ENCODE results near the gene ZNF606.
"Not testable (repeated sequence)": the region's sequence is repeated elsewhere in the genome, so short reads cannot be mapped to it uniquely, and the experiment has no call there.

ZNF606 gene

DNA sequence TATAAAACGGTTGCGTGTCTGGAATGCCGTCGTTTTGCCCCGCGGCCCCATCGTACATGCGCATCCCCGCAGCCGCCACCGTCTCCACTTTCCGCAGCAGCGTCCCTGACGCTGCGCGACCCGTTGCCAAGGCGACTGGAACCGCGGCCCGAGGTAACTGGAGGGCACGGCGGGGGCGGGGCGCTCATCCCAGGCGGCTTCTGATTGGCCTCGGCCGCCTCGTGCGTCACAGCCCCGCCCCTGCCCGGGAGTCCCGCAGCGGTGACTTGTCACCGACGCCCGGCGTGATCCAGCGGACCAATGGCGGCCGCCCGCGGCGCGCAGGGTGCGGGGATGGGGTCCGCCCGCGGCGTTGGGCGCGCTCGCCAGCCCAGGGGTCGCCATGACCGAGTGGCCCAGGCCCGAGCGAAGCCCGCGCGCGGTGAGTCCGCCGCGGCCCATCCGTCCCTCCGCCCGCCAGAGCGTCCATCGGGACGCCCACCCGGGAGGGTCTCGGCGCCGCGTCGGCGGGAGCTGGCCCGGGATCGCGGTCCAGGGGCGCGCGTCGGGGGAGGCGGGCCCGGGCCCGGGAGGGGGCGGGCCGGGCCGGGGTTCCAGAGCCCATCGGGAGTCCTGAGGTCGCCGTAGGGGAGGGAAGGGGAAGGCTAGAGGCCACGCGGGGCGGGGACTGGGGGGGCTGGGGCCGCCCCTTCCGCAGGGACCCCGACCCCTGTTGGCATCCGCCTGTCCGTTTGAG, 31.3 kb upstream of the ZNF606 start, which contains the start of gene ZSCAN1:
Gene ZSCAN1 (plus strand): TSS at position 285 of the 736 bp plus-strand sequence. CDS start 3,812 bp downstream, outside the sequence.
- H3K9me3 Mint-ChIP-seq = peaks cover 25% of the 10 kb centered on the region
- H3K4me1 Mint-ChIP-seq (ENCODE audit: low read depth) = peaks cover 4% of the 10 kb centered on the region
- no peak within 1 kb of the TSS for H3K4me3 Mint-ChIP-seq
- no peak within 1 kb of the TSS for H3K27ac Mint-ChIP-seq
- peaks cover 16% of the 10 kb centered on the region for H3K36me3 Mint-ChIP-seq (ENCODE audit: low read depth)
- H3K27me3 Mint-ChIP-seq = peaks cover 29% of the 10 kb centered on the region

DNA sequence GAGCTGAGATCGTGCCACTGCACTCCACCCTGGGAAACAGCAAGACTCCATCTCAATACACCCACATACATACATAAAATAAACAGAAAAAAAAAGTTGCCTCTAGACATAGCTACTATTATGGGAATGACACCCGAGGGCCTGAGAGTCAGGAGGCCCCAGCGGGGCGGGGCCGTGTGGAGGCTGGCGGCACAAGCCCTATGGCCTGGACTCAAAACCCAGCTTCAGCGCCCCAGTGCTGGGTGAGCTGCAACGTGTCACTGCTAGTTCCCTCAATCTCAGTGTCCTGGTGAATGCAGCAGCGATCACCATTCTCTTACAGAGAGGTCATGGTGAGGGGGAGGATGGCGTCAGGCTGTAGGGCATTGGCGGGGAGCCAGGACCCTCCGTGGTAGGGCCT, 22.0 kb upstream of the ZNF606 start:
- no peaks in the 10 kb centered on the region for H3K27me3 Mint-ChIP-seq
- H3K4me1 Mint-ChIP-seq (ENCODE audit: low read depth) = no peaks in the 10 kb centered on the region
- peaks cover 19% of the 10 kb centered on the region for H3K9me3 Mint-ChIP-seq
- peaks cover 11% of the 10 kb centered on the region for H3K36me3 Mint-ChIP-seq (ENCODE audit: low read depth)
- H3K4me3 Mint-ChIP-seq = no peak overlapping the region
- H3K27ac Mint-ChIP-seq = no peak overlapping the region

DNA sequence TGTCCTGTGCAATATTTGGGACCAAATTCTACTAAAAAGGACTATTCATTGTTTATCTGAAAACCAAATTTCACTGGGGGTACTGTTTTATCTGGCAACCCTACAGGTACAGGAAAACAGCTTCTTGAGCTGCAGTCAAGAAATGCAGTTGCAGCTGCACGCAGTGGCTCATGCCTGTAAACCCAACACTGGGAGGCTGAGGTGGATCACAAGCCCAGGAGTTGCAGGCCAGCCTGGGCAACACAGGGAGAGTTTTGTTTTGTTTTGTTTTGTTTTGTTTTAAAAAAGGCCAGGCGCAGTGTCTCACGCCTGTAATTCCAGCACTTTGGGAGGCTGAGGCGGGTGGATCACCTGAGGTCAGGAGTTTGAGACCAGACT, 19.7 kb upstream of the ZNF606 start:
- Mint-ChIP-seq H3K27ac (no peak overlapping the region), H3K27me3 (no peaks in the 10 kb centered on the region), H3K4me3 (no peak overlapping the region), H3K36me3 (ENCODE audit: low read depth) (peaks cover 7% of the 10 kb centered on the region), H3K4me1 (ENCODE audit: low read depth) (no peaks in the 10 kb centered on the region), H3K9me3 (peaks cover 11% of the 10 kb centered on the region)

DNA sequence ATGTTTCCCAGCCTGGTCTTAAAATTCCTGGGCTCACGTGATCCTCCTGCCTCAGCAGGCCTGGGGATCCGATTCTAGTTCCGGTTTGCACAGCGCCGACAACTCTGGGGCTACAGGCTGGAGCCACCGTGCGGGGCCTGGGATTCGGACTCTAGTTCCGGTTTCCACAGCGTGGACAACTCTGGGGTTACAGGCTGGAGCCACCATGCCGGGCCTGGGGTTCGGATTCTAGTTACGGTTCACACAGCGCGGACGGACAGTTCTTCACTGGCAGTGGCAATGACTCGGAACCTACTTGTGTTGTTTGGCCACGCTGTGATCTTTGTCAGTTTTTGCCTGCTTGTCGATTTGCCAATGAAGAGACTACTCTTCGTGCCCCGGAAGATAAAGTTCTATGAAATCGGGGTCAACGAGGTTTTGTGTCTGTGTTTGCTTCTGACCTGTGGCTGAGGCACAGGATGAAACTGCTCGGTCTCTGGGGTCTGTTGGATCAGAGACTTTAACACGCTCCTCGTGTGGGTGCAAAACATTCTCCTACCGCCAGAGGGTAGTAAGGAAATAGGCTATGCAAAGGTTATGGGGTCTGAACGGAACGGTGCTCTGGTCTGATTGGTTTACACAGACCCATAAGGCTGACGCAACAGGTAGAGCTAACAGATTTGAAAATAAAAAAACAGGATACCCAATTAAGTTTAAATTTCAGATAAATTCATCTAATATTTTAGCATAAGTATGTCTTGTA, 19.1 kb upstream of the ZNF606 start:
- H3K36me3 Mint-ChIP-seq (ENCODE audit: low read depth) = peaks cover 7% of the 10 kb centered on the region

DNA sequence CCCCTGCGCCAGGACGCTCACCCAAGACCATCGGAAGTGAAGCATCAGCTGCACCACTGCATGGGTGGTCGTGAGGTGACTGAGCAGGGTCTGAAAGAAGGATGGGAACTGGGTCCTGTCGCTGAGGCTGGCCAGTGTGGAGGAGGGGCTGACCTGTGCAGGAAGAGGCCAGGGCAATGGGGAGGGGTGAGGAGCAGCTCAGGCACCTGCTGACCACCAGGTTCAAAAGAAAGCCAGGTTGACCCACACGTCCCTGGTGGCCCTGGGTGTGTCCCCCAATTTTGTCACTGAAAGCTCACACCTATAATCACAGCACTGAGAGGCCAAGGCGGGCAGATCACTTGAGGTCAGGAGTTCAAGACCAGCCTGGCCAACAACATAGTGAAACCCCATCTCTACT, 17.5 kb upstream of the ZNF606 start:
- H3K9me3 Mint-ChIP-seq = peaks cover 11% of the 10 kb centered on the region
- peaks cover 7% of the 10 kb centered on the region for H3K36me3 Mint-ChIP-seq (ENCODE audit: low read depth)
- H3K27me3 Mint-ChIP-seq = no peaks in the 10 kb centered on the region
- H3K4me3 Mint-ChIP-seq = no peak overlapping the region
- no peaks in the 10 kb centered on the region for H3K4me1 Mint-ChIP-seq (ENCODE audit: low read depth)
- no peak overlapping the region for H3K27ac Mint-ChIP-seq

More for the DNA sequence above, 19.1 kb upstream of the ZNF606 start:
- Mint-ChIP-seq H3K27ac (no peak overlapping the region), H3K9me3 (peaks cover 11% of the 10 kb centered on the region), H3K4me3 (no peak overlapping the region), H3K4me1 (ENCODE audit: low read depth) (no peaks in the 10 kb centered on the region), H3K27me3 (no peaks in the 10 kb centered on the region)

DNA sequence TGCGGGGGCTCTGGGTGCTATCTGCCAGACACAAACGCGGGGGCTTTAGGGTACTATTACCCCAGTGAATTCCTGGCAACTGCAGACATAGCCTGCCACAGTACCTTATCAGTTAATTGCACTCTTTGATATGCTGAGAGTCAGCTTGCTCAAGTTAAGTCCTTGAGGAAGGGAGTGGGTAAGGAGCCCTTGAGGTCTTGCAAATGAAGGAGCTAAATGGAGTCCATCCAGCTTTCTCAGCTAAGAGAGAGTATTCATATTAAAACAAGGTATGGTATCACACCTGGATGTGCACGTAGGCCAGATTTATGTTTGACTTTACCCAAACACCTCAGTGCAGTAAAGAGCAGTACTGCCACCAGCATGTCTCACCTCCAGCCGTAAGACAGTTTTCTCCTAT, 11.5 kb upstream of the ZNF606 start:
- peaks cover 4% of the 10 kb centered on the region for H3K27me3 Mint-ChIP-seq
- no peaks in the 10 kb centered on the region for H3K4me1 Mint-ChIP-seq (ENCODE audit: low read depth)
- peaks cover 19% of the 10 kb centered on the region for H3K36me3 Mint-ChIP-seq (ENCODE audit: low read depth)
- H3K9me3 Mint-ChIP-seq = peaks cover 27% of the 10 kb centered on the region
- H3K27ac Mint-ChIP-seq = no peak overlapping the region
- no peak overlapping the region for H3K4me3 Mint-ChIP-seq

DNA sequence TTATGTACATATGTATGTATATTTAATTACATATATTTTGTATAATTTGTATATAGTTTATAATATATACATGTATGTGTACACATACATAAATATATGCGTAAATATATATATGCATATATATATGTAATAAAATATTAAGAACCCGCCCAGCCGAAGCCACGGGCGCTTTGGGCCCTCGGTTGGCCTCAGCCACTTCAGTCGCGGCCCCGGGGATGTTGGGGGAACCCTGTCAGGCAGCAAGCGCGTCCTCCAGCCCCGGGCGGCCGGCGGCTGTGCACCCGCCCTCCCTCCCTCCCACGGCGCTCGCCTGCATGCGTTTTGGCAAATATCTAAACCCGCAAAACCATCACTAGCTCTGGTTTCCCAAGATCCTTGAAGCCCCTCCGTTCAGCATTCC, 7.9 kb upstream of the ZNF606 start:
- peaks cover 6% of the 10 kb centered on the region for H3K27me3 Mint-ChIP-seq
- no peak overlapping the region for H3K4me3 Mint-ChIP-seq
- peaks cover 44% of the 10 kb centered on the region for H3K9me3 Mint-ChIP-seq
- H3K36me3 Mint-ChIP-seq (ENCODE audit: low read depth) = peaks cover 49% of the 10 kb centered on the region
- H3K27ac Mint-ChIP-seq = no peak overlapping the region
- no peaks in the 10 kb centered on the region for H3K4me1 Mint-ChIP-seq (ENCODE audit: low read depth)

DNA sequence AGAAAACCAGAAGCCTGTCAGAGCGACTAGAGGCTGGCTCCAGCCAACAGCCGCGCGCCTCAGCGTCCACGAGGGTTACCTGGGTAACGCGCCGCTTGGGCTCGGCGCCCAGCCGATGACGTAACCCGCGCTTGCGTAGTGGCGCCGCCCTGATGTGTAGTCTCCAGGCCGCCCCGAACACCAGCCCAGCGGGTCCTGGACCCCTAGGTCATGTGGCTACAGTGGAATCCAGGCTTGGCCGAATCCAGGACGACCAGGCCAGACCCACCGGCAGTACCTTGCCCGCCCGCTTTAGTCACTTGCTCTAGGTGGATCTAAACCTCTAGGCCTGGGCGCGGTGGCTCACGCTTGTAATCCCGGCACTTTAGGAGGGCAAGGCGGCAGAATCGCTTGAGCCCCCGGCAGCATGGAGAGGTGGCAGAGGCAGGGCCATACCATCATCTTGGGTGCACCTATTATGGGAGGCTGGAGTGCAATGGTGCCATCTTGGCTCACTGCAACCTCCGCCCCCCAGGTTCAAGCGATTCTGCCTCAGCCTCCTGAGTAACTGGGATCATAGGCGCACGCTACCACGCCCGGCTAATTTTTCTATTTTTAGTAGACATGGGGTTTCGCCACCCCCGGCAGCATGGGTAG, 7.2 kb upstream of the ZNF606 start:
- Mint-ChIP-seq H3K4me3 (peak overlapping the region; percentile 69), H3K36me3 (ENCODE audit: low read depth) (peaks cover 56% of the 10 kb centered on the region), H3K9me3 (peaks cover 47% of the 10 kb centered on the region), H3K27me3 (peaks cover 4% of the 10 kb centered on the region), H3K4me1 (ENCODE audit: low read depth) (peaks cover under 1% of the 10 kb centered on the region), H3K27ac (no peak overlapping the region)

DNA sequence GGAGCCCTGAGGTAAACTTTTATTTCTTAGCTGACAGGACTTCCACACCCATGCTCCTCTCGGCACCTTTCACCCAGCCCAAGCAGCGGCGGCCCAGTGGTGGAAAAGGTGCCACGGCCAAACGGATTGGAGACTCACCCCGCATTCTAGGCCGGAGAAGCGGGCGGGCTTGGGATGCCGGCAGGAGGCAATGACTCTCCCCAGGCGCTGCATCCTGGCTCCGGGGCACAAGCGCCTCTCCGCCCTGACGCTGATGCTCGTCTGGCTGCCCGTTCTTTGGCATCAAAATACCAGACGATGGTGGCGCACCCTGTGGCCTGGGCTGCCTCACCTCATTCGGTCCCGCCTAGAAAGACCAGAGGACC, 6.7 kb upstream of the ZNF606 start:
- Mint-ChIP-seq H3K36me3 (ENCODE audit: low read depth) (peaks cover 61% of the 10 kb centered on the region), H3K4me1 (ENCODE audit: low read depth) (peaks cover 4% of the 10 kb centered on the region), H3K9me3 (peaks cover 50% of the 10 kb centered on the region), H3K4me3 (peak overlapping the region; percentile 43), H3K27me3 (peaks cover 3% of the 10 kb centered on the region), H3K27ac (no peak overlapping the region)

DNA sequence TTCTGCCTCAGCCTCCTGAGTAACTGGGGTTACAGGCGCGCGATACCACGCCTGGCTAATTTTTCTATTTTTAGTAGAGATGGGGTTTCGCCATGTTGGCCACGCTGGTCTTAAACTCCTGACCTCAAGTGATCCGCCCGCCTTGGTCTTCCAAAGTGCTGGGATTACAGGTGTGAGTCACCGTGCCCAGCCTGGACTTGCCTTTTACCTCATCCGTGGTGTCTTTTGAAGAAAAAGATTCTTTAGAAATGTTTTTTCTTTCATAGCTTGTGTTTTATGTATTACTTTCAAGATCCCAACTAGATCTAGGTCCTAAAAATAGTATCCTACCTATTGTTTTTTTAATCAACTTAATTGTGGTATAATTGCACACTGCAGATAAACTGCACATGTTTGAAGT, 6.3 kb upstream of the ZNF606 start:
- H3K27ac Mint-ChIP-seq; H3K4me1 Mint-ChIP-seq (ENCODE audit: low read depth); H3K27me3 Mint-ChIP-seq: not testable (repeated sequence)
- peaks cover 65% of the 10 kb centered on the region for H3K36me3 Mint-ChIP-seq (ENCODE audit: low read depth)
- peaks cover 54% of the 10 kb centered on the region for H3K9me3 Mint-ChIP-seq
- peak overlapping the region; percentile 43 for H3K4me3 Mint-ChIP-seq

DNA sequence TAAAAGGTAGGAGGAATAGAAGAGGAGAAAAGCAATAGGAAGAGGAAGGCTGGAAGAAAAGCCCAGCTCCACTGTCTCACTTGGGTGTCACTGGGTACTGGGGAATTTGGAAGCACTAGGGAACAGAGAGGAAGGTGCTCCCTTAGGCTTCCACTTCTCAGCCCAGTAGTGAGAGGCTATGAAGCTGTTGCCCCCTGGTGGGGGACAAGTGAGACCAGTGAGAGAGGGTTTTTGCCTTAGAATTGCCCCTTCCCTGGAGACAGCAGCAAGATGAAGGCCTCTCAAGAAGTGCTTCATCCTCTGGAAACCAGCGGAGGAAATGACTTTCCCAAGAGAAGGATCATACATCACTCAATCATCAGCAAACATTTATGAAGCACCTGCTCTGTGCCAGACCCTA, 4.7 kb upstream of the ZNF606 start:
- Mint-ChIP-seq H3K27me3 (peaks cover 3% of the 10 kb centered on the region), H3K9me3 (peaks cover 46% of the 10 kb centered on the region), H3K4me3 (no peak overlapping the region), H3K27ac (no peak overlapping the region), H3K4me1 (ENCODE audit: low read depth) (peaks cover 18% of the 10 kb centered on the region), H3K36me3 (ENCODE audit: low read depth) (peaks cover 68% of the 10 kb centered on the region)

DNA sequence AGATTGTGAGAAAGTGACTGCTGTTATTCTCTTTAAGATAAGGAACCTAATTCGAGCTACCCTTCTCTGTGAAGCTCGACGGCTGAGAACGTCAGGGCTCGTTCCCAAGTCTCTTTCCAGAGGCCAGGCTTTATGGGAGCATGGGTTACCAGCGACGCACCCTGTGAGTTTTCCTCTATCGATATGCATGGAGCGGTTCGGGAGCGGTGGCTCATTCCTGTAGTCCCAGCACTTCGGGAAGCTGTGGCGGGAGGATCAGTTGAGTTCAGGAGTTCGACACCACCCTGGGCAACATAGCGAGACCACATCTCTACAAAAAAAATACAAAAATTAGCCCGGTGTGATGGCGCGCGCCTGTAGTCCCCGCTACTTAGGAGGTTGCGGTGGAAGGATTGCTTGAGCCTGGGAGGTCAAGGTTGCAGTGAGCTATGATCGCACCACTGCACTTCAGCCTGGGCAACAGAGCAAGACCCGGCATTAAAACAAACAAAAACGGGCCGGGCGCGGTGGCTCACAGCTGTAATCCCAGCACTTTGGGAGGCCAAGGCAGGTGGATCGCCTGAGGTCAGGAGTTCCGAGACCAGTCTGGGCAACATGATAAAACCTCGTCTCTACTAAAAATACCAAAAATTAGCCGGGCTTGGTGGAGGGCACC, 681 bp upstream of the ZNF606 start:
- Mint-ChIP-seq H3K9me3 (peaks cover 44% of the 10 kb centered on the region), H3K4me1 (ENCODE audit: low read depth) (peaks cover 35% of the 10 kb centered on the region), H3K4me3 (peak overlapping the region; percentile 86), H3K27ac (peak overlapping the region; percentile 87), H3K27me3 (no peaks in the 10 kb centered on the region), H3K36me3 (ENCODE audit: low read depth) (peaks cover 90% of the 10 kb centered on the region)

DNA sequence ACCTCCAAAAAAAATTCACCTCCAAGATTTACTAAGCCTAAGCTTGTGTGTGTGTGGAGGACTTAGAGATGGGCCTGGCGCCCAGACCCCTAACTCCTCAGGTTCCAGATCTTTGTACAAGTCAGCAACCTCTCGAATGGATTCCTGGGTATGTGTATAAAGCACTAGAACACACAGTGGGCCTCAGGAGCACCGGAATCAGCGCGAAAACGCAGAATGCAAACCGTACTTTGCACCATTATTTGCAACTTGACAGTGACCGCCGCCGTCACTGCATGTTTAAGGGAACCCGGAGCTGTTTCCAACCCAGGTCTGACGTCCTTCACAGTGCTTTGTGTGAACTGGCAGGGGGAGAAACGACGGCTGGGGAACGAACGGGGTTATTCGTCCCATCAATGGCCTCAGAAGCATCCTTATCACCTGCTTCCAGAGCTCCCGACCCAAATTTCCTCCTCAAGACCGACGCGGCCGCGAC, 688 bp downstream of the ZNF606 start:
- H3K4me1 Mint-ChIP-seq (ENCODE audit: low read depth) = peaks cover 35% of the 10 kb centered on the region
- peak overlapping the region; percentile 30 for H3K27ac Mint-ChIP-seq
- H3K9me3 Mint-ChIP-seq = peaks cover 42% of the 10 kb centered on the region
- H3K4me3 Mint-ChIP-seq = peak overlapping the region; percentile 86
- no peaks in the 10 kb centered on the region for H3K27me3 Mint-ChIP-seq
- peaks cover 91% of the 10 kb centered on the region for H3K36me3 Mint-ChIP-seq (ENCODE audit: low read depth)

DNA sequence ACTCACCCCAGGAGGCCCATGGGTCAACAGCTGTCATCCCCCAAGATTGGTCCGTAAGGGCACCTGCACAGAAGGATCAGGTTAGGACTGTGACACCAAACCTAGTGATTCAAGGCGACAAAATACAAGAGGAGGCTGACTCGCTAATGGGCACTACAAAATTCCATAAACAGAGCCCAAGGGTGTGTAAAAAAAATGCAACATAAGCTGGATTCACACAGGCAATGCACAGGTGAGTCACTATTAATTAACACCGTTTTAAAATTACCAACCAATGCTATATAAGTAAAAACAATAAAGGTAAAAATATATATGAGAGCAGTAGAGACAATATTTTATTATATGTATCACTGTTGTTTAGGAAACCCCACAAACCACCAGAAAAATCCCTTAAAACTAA, 1.9 kb downstream of the ZNF606 start:
- Mint-ChIP-seq H3K27ac (no peak overlapping the region), H3K4me3 (peak overlapping the region; percentile 86), H3K9me3 (peaks cover 45% of the 10 kb centered on the region), H3K36me3 (ENCODE audit: low read depth) (peaks cover 93% of the 10 kb centered on the region), H3K27me3 (no peaks in the 10 kb centered on the region), H3K4me1 (ENCODE audit: low read depth) (peaks cover 35% of the 10 kb centered on the region)

DNA sequence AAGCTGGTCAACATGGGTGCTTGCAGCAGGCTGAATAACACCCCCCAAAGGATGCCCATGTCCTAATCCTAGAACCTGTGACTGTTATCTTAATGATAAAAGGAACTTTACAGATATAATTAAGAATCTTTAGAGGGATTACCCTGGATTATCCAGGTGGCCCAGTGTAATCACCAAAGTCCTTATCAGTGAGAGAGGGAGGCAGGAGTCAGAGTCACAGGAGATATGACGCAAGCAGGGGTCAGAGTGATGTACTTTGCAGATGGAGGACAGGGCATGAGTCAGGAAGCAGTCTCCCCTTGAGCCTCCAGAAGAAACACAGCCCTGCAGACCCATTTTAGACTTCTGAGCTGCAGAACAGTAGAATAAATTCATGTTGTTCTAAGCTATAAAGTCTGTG, 9.8 kb downstream of the ZNF606 start:
- Mint-ChIP-seq H3K9me3 (peaks cover 55% of the 10 kb centered on the region), H3K27me3 (no peaks in the 10 kb centered on the region), H3K4me3 (no peak overlapping the region), H3K27ac (no peak overlapping the region), H3K36me3 (ENCODE audit: low read depth) (peaks cover 86% of the 10 kb centered on the region), H3K4me1 (ENCODE audit: low read depth) (no peaks in the 10 kb centered on the region)
